MV-4-11 (cell line): ENCODE measurements around the gene HEBP2.

Source experiments
- DNase-seq: peaks from one replicate; lab custom pipeline; 2025; lab: John Stamatoyannopoulos, UW

The HEBP2 gene

DNA sequence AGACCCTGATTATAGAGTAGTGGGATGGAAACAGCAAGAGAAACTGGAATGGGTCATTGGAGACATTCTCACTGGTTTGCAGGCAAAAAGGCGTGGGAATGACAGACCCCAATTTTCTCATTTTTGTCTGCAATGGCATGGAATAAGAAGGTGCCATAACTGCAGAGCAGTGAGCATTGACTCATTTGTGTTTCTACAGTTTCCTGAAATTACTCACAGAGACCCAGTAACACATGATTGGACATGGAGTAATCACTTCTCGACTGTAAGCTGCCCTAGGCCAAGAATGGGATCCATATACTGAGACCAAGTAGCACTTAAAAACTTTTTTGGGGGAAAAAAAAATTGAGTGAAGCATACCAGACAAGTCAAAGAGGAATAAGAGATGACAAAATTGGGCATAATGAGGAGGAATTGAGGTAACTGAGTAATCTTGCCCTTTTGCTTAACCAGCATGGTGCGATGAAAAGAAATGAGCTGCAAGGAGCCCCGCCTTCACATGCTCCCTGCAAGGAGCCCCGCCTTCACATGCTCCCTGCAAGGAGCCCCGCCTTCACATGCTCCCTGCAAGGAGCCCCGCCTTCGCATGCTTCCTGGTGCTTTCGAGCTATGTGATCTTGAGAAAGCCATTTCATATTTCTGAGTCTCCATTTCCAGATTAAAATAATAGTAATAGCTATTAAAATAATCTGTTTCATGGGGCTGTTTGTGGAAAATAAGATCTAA, 51.1 kb downstream of the HEBP2 start:
- no peak for DNase-seq

DNA sequence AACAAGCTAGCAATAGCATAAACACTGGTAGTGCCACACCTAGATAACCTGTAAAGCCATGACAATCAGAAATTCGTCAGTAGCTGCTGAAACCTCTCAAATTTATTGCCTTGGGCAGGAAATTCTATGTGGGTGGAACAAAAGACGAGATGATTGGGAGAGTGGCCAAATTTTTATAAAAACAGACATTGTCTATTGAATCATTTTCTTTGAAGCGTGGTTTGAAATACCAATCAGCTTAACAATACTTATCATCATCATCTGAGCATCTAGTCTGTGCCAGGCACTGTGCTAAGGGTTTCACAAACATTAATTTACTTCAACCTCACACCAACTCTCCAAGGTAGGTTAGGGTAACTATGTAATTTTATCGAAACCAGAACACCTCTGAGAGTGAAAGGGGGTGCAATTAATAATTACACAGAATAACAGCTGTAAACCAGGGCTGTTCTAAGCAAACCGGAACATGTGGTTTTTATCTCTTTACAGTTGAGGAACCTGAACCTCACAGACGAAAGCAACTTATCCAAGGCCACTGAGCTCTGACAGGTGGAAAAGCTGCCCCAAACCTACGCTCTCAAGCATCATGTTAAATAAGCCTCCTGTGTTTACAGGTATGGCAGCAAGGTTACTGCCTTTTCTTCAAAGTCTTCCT, 51.9 kb downstream of the HEBP2 start:
- no peak for DNase-seq

DNA sequence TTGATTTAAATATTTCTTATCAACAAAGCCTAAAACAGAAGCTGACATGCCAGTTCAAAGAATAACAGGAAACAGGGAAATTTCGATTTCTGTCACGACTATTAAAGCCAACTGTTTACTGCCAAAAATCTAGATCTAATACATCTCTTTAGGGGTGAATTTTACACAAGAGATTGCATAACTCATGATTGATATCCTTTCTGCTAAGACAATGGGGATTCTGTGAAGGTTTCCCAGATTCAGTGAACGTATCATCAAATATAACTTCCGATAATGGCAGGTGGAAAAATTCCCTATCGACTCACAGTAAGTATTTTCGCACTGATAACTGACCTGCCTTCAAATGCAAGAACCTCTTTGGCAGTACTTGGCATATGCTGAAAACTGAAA, 52.4 kb downstream of the HEBP2 start:
- DNase-seq: no peak

DNA sequence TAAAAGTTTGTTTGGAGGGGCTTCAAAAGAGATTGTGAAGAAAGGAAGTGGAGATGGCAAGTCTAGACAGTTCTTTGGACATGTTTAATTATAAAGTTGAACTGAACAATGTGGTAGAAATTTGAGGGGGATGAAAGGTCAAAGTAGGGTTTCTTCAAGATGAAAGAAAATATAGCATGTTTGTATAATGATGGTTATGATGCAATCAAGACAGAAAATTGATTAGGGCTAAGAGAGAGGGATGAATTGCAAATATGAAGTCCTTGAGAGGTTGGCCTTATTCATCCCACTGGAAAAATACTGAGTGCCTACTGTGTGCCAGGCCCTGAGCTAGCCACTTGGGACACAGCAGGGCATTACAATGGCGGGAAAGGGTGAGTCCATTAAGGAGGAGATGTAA, 57.6 kb downstream of the HEBP2 start:
- DNase-seq: no peak

DNA sequence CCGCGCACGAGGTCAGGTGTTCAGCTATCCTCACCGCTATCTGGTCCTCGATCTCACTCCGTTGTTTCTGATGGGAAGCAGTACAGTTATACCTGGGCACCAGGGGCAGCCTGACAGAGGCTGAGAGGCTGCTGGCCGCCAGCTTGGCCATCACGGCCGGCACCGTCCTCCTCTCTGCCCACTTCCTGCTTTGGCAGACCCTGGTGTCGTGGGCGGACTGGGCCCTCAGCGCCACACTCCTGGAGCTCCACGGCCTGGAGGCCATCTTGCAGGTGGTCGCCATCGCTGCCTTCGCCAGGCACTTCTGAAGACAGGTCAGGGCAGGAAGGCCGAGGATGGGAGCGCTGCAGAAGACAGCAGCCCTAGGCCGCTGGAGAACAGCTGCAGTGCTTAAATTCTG, 60.1 kb downstream of the HEBP2 start:
- no peak for DNase-seq

DNA sequence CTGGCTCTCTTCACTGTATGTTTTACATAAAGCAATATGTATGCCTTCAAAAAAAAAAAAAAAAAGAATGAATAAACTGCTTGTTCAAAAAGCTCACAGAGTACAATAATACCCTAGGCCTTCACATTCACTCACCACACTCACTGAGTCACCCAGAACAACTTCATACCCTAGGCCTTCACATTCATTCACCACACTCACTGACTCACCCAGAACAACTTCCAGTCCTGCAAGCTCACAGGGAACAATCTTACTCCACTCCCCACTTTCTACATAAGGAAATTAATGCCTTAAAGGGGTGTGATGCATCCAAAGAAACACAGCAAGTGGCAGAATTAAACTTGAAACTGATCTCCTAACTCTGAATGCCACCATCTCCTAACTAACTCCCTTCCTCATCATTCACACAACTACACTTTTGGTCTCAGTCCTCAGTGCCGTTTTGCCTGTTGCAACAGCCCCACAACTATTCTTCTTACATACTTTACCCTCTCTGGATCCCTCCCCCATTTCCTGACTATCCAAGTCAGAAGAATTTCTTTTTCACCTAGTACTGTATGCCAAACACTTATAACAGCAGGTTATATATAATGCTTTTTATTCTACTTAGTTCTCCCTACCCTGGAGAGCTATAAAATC, 61.1 kb downstream of the HEBP2 start:
- peak; percentile 76 for DNase-seq

DNA sequence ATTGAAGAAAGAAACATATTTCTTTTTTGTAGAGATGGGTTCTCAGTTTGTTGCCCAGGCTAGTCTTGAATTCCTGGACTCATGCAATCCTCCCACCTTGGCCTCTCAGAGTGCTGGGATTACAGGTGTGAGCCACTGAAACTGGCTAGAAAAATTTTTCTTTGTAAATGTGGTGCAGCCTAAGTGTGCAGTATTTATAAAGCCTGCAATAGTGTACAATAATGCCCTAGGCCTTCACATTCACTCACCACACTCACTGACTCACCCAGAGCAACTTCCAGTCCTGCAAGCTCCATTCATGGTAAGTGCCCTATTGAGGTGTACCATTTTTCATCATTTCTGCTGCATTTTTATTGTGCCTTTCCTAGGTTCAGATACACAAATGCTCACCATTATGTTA, 63.9 kb downstream of the HEBP2 start:
- no peak for DNase-seq

DNA sequence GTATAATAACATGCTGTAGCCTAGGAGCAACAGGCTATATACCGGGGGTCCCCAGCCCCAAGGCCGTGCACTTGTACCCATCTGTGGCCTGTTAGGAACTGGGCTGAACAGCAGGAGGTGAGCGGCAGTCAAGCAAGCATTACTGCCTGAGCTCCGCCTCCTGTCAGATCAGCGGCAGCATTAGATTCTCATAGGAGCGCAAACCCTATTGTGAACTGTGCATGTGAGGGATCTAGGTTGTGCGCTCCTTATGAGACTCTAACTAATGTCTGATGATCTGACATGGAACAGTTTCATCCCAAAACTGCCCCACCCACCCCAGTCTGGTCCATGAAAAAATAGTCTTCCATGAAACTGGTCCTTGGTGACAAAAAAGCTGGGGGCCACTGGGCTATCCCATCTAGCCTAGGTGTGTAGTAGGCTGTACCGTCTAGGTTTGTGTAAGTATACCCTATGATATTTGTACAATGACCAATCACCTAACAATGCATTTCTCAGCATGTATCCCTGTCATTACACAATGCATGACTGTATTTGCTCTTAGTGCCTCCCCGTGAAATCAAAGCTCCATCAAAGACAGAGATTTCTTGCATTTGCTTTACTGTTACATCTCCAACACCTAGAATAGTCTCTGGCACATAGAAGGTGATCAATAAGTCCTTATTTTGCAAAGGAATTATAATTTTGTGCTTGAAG, 64.4 kb downstream of the HEBP2 start:
- no peak for DNase-seq
